Left lung (tissue), 10 donors: ENCODE measurements around the gene TBC1D8. TPM values are rescaled to one million over a fixed set of nuclear protein-coding genes. Genes with fewer than 3 reads are reported as not detected.

Experiments used
- ATAC-seq: fragments of 200-7000 bp; cut with Tn5 transposase; one replicate; pipeline ENCODE4 v1.9.1; 2020; ENCODE audit warnings: moderate library complexity
- DNase-seq, 4 donors: peaks; one replicate each; pipeline ENCODE4 v3.0.0-alpha.2; 2013 to 2020
- H3K27ac ChIP-seq, 2 donors: fragments of 200-600 bp; sonication (generic) in 1 of 2; one replicate each; pipeline versions ENCODE4 v1.5.0 to v1.8.0; 2020 to 2021
- H3K27me3 ChIP-seq, 2 donors: fragments of 200-600 bp; sonication (generic) in 1 of 2; one replicate each; pipeline versions ENCODE4 v1.5.0 to v1.8.0; 2020 to 2021
- H3K36me3 ChIP-seq, 2 donors: fragments of 200-600 bp; sonication (generic) in 1 of 2; one replicate each; pipeline versions ENCODE4 v1.5.0 to v1.8.0; 2020 to 2021
- H3K4me1 ChIP-seq, 2 donors: fragments of 200-600 bp; one replicate each; pipeline ENCODE4 v1.8.0; 2021
- H3K4me3 ChIP-seq, 2 donors: fragments of 200-600 bp; sonication (generic) in 1 of 2; one replicate each; pipeline versions ENCODE4 v1.5.0 to v1.8.0; 2020 to 2021; ENCODE audit warnings: mild to moderate bottlenecking in 1 of 2
- H3K9me3 ChIP-seq, 2 donors: fragments of 200-600 bp; sonication (generic) in 1 of 2; one replicate each; pipeline versions ENCODE4 v1.5.0 to v1.8.0; 2020 to 2021
- intact Hi-C, 2 donors: fragments of 100-400 bp; cut with DNase I; formaldehyde crosslinking; loops; one replicate each; pipeline versions ENCODE4 v1.11.2 to v1.14.2; 2022
- polyA plus RNA-seq, 6 donors: library from polyadenylated mRNA; unstranded; fragments of 120-200 nt; gene quantifications; one replicate each; pipeline ENCODE4 v1.2.1, GENCODE V29; 2013; ENCODE audit not compliant: insufficient read length in 6 of 6
- total RNA-seq, 2 donors: library from RNA; stranded (reverse); fragmentation: NEBNext Ultra II Directional; extraction: Animal tissue kit (Norgen Biotek cat#: 25700); gene quantifications; one replicate each; pipeline ENCODE4 v1.2.1, GENCODE V29; 2021
- TF ChIP-seq, protein P1 (sequence below), 2 donors: fragments of 200-600 bp; sonication (generic) in 1 of 2; IDR thresholded peaks; one replicate each; pipeline versions ENCODE4 v1.5.0 to v1.8.0; 2021; ENCODE audit warnings: antibody characterized with exemption in 2 of 2
- donor health status: DM: no; HTN: yes; CAD: no.
- donor health status: DM: no; HTN: no; CAD: no.

Gene TBC1D8
- total and polyA plus RNA-seq, 8 donors, result 11.7 to 36.5 (median 32.1) TPM

DNA sequence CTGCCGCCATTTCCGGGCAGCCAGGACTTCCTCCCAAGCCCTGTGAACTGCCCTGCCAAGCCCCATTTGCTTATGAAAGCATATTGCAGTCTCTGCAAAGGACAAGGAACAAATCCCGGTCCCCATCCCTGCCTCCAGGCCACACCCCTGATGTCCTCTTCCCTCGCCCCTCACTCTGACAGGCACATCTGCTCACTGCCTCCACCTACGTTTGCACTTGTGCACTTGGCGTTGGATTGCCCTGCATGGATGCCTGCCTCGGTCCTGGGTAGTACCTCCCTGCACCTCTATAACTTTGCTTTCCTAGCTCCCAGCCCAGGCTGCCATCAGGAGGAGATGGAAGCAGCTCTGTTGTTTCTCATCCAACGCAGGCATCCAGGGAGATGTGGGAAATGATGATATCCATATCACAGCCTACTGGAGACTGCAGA lies 168.7 kb downstream of the TBC1D8 start:
- intact Hi-C loops, result no loop called here
- H3K9me3 ChIP-seq, result no peaks in the 10 kb centered on the region
- no peaks in the 10 kb centered on the region for H3K27me3 ChIP-seq
- no peak overlapping the region for H3K27ac ChIP-seq
- DNase-seq (no peak), ATAC-seq (no peak)
- H3K4me3 ChIP-seq, result no peak overlapping the region
- TF ChIP-seq, protein P1, sequence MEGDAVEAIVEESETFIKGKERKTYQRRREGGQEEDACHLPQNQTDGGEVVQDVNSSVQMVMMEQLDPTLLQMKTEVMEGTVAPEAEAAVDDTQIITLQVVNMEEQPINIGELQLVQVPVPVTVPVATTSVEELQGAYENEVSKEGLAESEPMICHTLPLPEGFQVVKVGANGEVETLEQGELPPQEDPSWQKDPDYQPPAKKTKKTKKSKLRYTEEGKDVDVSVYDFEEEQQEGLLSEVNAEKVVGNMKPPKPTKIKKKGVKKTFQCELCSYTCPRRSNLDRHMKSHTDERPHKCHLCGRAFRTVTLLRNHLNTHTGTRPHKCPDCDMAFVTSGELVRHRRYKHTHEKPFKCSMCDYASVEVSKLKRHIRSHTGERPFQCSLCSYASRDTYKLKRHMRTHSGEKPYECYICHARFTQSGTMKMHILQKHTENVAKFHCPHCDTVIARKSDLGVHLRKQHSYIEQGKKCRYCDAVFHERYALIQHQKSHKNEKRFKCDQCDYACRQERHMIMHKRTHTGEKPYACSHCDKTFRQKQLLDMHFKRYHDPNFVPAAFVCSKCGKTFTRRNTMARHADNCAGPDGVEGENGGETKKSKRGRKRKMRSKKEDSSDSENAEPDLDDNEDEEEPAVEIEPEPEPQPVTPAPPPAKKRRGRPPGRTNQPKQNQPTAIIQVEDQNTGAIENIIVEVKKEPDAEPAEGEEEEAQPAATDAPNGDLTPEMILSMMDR (IDR thresholded peaks at IDR 0.05), result no peak
- no peaks in the 10 kb centered on the region for H3K4me1 ChIP-seq
- peaks cover 0 to 2% of the 10 kb centered on the region in 2 donors for H3K36me3 ChIP-seq

DNA sequence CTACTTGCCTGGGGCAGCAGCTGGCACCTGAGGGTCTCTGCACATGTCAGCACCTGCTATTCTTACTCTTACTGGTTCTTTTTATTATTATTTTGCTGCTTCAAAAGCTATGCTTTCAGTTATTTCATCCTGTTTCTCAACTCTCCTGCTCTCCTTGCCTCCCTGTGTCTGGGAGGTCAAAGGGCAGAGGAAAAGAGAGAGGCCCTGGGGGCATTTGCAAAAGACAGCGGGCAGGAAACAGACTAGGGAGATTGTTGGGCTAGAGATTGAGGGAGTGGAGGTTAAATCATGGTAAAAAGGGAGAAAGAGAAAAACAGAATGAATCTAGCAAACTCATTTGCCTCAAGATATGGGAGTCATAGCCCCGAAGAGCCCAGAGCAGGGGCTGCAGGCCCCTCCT lies 170.2 kb downstream of the TBC1D8 start:
- Histone ChIP-seq H3K27ac (no peak overlapping the region), H3K9me3 (no peaks in the 10 kb centered on the region), H3K4me1 (no peaks in the 10 kb centered on the region), H3K27me3 (no peaks in the 10 kb centered on the region), H3K36me3 (peaks cover 0 to 5% of the 10 kb centered on the region in 2 donors), H3K4me3 (no peak overlapping the region)
- intact Hi-C loops, result no loop called here
- ATAC-seq, result no peak
- no peak for DNase-seq
- TF ChIP-seq, protein P1 (IDR thresholded peaks at IDR 0.05), result no peak

DNA sequence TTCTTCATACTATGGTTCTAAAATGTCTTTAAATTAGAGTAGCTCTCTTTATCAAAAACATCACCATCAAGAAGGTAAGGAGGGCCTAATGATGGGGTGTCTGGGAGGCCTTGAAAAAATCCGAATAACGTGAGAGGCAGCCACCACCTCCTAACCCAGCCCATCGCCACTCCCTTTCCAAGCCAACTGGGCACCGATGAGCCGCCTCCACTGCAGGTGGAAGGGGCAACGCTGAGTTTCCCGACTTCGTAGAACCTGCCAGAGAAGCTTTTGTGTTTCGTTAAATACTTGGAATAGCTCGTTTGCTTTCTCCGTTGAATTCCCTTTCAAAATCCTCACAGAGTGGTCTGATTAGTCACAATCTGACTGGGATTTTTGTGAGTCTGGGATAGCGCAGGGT lies 171.1 kb downstream of the TBC1D8 start:
- Histone ChIP-seq H3K36me3 (peaks cover 0 to 7% of the 10 kb centered on the region in 2 donors), H3K4me3 (no peak overlapping the region), H3K9me3 (no peaks in the 10 kb centered on the region), H3K4me1 (no peaks in the 10 kb centered on the region), H3K27me3 (no peaks in the 10 kb centered on the region), H3K27ac (no peak overlapping the region)
- DNase-seq, result no peak
- TF ChIP-seq, protein P1 (IDR thresholded peaks at IDR 0.05), result no peak
- no peak for ATAC-seq
- intact Hi-C loops, result no loop called here

DNA sequence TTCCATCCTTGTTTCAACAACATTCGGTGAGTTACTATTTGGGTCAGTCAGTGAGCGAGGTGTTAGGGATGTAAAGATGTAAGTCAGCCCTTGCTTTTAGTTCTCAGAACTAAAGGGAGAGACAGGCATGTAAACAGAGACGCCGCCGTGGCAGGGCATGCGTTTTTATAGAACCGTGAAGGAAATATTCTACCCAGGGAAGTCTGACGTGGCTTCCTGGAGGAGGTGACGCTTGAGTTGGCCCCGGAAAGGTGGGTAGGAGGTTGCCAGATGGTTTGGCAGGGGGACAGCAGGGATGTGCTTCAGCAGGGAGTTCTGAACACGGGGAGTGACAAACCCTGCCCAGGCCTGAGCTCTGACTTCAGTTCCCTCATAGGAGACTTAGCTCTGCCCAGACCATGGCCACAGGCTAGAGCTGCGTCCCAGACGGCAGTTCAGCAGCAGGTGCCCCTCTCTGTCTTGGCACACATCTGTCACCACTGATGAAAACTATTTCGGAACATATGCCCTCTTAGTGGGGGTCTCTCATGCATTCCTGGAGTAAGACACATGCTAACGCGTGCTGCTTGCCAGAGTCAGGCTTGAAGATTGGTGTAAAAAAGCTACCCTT lies 172.5 kb downstream of the TBC1D8 start:
- Histone ChIP-seq H3K4me3 (no peak overlapping the region), H3K36me3 (peaks cover 0 to 15% of the 10 kb centered on the region in 2 donors), H3K9me3 (no peaks in the 10 kb centered on the region), H3K27ac (no peak overlapping the region), H3K4me1 (no peaks in the 10 kb centered on the region), H3K27me3 (no peaks in the 10 kb centered on the region)
- intact Hi-C loops, result no loop called here
- TF ChIP-seq, protein P1 (IDR thresholded peaks at IDR 0.05), result no peak
- ATAC-seq, result no peak
- no peak for DNase-seq

DNA sequence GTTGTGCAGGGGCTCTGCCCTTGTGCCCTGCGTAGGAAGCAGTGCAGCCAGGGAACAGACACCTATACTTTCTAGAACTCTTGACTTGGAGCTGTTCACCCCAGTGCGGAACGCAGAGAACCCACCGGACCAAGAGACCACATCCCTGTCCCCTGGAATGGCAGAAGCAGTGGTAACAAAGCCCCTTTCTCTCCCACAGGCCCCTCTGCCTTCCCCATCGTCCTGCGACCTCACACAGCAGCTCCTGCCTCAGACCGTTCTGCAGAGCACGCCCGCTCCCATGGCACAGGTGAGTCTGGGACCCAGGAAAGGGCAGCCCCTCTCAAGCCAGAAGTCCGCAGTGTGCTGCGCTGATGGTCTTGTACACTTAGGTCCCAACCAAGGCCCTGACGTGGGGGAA lies 173.7 kb downstream of the TBC1D8 start:
- TF ChIP-seq, protein P1 (IDR thresholded peaks at IDR 0.05), result no peak
- ATAC-seq, result no peak
- H3K27ac ChIP-seq, result no peak overlapping the region
- no peak overlapping the region for H3K4me3 ChIP-seq
- no peak for DNase-seq
- no peaks in the 10 kb centered on the region for H3K9me3 ChIP-seq
- intact Hi-C loops, result no loop called here
- H3K36me3 ChIP-seq, result peaks cover 0 to 15% of the 10 kb centered on the region in 2 donors
- H3K4me1 ChIP-seq, result no peaks in the 10 kb centered on the region
- H3K27me3 ChIP-seq, result no peaks in the 10 kb centered on the region
